ENCODE data around the gene PODXL2. TPM values are rescaled to one million over a fixed set of nuclear protein-coding genes. Genes with fewer than 3 reads are reported as not detected.

The PODXL2 gene
- total and polyA plus RNA-seq, 2 experiments from 2014 or later = 18.4 to 57.6 TPM

GRCh38 chr3:127589600-127590281 lies 39.2 kb upstream of the PODXL2 start:
- peak overlapping the region; percentile 89 for H3K4me2 ChIP-seq
- H3K36me3 Mint-ChIP-seq (ENCODE audit: low read depth) = no peaks in the 10 kb centered on the region; the same call in 2 of the 3 replicates
- H3K9me3 Mint-ChIP-seq = no peaks in the 10 kb centered on the region
- H3K4me1 ChIP-seq (ENCODE audit: insufficient read depth) = peaks cover 13% of the 10 kb centered on the region
- ATAC-seq = peak; percentile 4
- H3K27ac Mint-ChIP-seq = no peak overlapping the region
- no peak for DNase-seq (ENCODE audit: low spot score)
- peaks cover 20% of the 10 kb centered on the region for H3K27me3 Mint-ChIP-seq (ENCODE audit: insufficient read depth, low read depth, poor library complexity)
- TF ChIP-seq NANOG (IDR thresholded peaks at IDR 0.05; ENCODE audit: borderline replicate concordance) (no peak), ZNF462 (CRISPR knock-in tag; IDR thresholded peaks at IDR 0.05) (no peak), CTCF (conservative IDR thresholded peaks at IDR 0.05; ENCODE audit: low read depth in 2 of 2) (no peak), STAT1 (IDR thresholded peaks at IDR 0.05; ENCODE audit: unreplicated experiment) (no peak), CREB1 (CRISPR knock-in tag; IDR thresholded peaks at IDR 0.05; ENCODE audit: low read depth) (no peak), EZH2 (IDR thresholded peaks at IDR 0.05; ENCODE audit: low read depth, unreplicated experiment) (no peak), REST (IDR thresholded peaks at IDR 0.05; ENCODE audit: unreplicated experiment) (no peak), ZNF331 (CRISPR knock-in tag; IDR thresholded peaks at IDR 0.05; ENCODE audit: low read depth) (no peak), POLR2AphosphoS5 (IDR thresholded peaks at IDR 0.05; ENCODE audit: low read depth) (no peak), JUNB (IDR thresholded peaks at IDR 0.05; ENCODE audit: unreplicated experiment) (no peak), ETS1 (IDR thresholded peaks at IDR 0.05) (no peak), EZH2phosphoT487 (IDR thresholded peaks at IDR 0.05; ENCODE audit: unreplicated experiment) (no peak), ZNF114 (CRISPR knock-in tag; IDR thresholded peaks at IDR 0.05) (no peak)
- no peak overlapping the region for H3K27ac ChIP-seq (ENCODE audit: low read depth)
- H4K20me1 ChIP-seq (replicated peaks; ENCODE audit: insufficient read depth) = peaks cover 4% of the 10 kb centered on the region; the same call in 1 of the 2 replicates
- peaks cover 5% of the 10 kb centered on the region; the same call in 1 of the 2 replicates for H3K27me3 ChIP-seq (ENCODE audit: insufficient read depth)
- H2AFZ ChIP-seq = no peak overlapping the region
- peaks cover 21% of the 10 kb centered on the region for H3K79me2 ChIP-seq (replicated peaks; ENCODE audit: insufficient read depth)
- H3F3A ChIP-seq (replicated peaks; ENCODE audit: low read depth) = peaks cover 8% of the 10 kb centered on the region
- no peaks in the 10 kb centered on the region for H3K36me3 ChIP-seq (ENCODE audit: insufficient read depth)
- H3K4me1 Mint-ChIP-seq = peaks cover 23% of the 10 kb centered on the region
- peak overlapping the region; percentile 80 for H3K4me3 ChIP-seq
- H3K9me2 ChIP-seq (ENCODE audit: insufficient read depth) = no peaks in the 10 kb centered on the region
- peak overlapping the region; percentile 85 for H3K4me3 Mint-ChIP-seq
